OCI-LY7 (cell line): ENCODE data around the gene PACS1.

Source experiments
- CTCF ChIP-seq: fragments of 200-600 bp; sonication (generic); conservative IDR thresholded peaks from 2 replicates; pipeline ENCODE4 v1.5.1; 2014; ENCODE audit warnings: mild to moderate bottlenecking, antibody characterized with exemption, low read length, moderate library complexity, mixed read lengths
- EZH2phosphoT487 ChIP-seq: fragments of 200-600 bp; sonication (generic); IDR thresholded peaks from 2 replicates; pipeline ENCODE4 v1.6.1; 2018; ENCODE audit warnings: low read depth, borderline replicate concordance, mild to moderate bottlenecking, mixed run types, antibody characterized with exemption, low read length, moderate library complexity, mixed read lengths

GRCh38 chr11:66042996-66043906, 26.8 kb upstream of the PACS1 start:
- TF ChIP-seq CTCF (no peak), EZH2phosphoT487 (no peak)
